Fibroblast of lung (primary cell): ENCODE data around the gene VWA2. TPM values are rescaled to one million over a fixed set of nuclear protein-coding genes. Genes with fewer than 3 reads are reported as not detected.

Source experiments
- DNase-seq, 2 donors: peaks; one replicate each; pipeline versions ENCODE4 v3.0.0 to v3.0.0-alpha.2; 2010; ENCODE audit warnings: low read depth in 2 of 2
- H2AFZ ChIP-seq: 2 replicates; pipeline ENCODE4 v1.5.1; 2012; ENCODE audit warnings: low read length, control low read depth, inconsistent platforms
- H3K27ac ChIP-seq: 2 replicates; pipeline ENCODE4 v1.5.1; 2011; ENCODE audit warnings: low read length, control low read depth; ENCODE audit not compliant: insufficient read depth
- H3K27me3 ChIP-seq: 2 replicates; pipeline ENCODE4 v1.5.1; 2011; ENCODE audit warnings: mild to moderate bottlenecking, low read length; ENCODE audit not compliant: control insufficient read depth, insufficient read depth
- H3K36me3 ChIP-seq: 2 replicates; pipeline ENCODE4 v1.5.1; 2011; ENCODE audit warnings: low read length; ENCODE audit not compliant: control insufficient read depth, insufficient read depth
- H3K4me1 ChIP-seq: 2 replicates; pipeline ENCODE4 v1.5.1; 2011; ENCODE audit warnings: low read length; ENCODE audit not compliant: control insufficient read depth, insufficient read depth; ENCODE audit errors: extremely low read depth
- H3K4me2 ChIP-seq: 2 replicates; pipeline ENCODE4 v1.5.1; 2011; ENCODE audit warnings: low read length, control low read depth; ENCODE audit not compliant: insufficient read depth; ENCODE audit errors: extremely low read depth
- H3K4me3 ChIP-seq, 4 experiments: fragments of 200-600 bp in 1 of 4; sonication (generic) in 1 of 4; replicated peaks in 1 of 4; 2 replicates each; pipeline ENCODE4 v1.5.1; 2011 to 2016; ENCODE audit warnings: low read length in 4 of 4, low read depth in 3 of 4, mild to moderate bottlenecking in 3 of 4, control low read depth in 2 of 4, inconsistent platforms in 1 of 4, mixed read lengths in 1 of 4; ENCODE audit not compliant: insufficient read depth in 1 of 4; ENCODE audit errors: control extremely low read depth in 1 of 4
- H3K79me2 ChIP-seq: 2 replicates; pipeline ENCODE4 v1.5.1; 2012; ENCODE audit warnings: mild to moderate bottlenecking, low read length, inconsistent platforms; ENCODE audit not compliant: control insufficient read depth, insufficient read depth
- H3K9ac ChIP-seq: 2 replicates; pipeline ENCODE4 v1.5.1; 2011; ENCODE audit warnings: mild to moderate bottlenecking, low read length, control low read depth; ENCODE audit not compliant: insufficient read depth
- H3K9me3 ChIP-seq: 2 replicates; pipeline ENCODE4 v1.5.1; 2012; ENCODE audit warnings: low read depth, low read length; ENCODE audit not compliant: control insufficient read depth, insufficient read depth
- H4K20me1 ChIP-seq: 2 replicates; pipeline ENCODE4 v1.5.1; 2011; ENCODE audit warnings: low read length; ENCODE audit not compliant: control insufficient read depth, insufficient read depth; ENCODE audit errors: extremely low read depth
- EZH2 ChIP-seq: IDR thresholded peaks from 2 replicates; pipeline ENCODE4 v1.5.1; 2012; ENCODE audit warnings: low read length, control low read depth, mild to moderate bottlenecking; ENCODE audit errors: missing control alignments
- polyA plus RNA-seq, 2 donors: library from polyadenylated mRNA; depleted of rRNA in 1 of 2; stranded (reverse) in 1 of 2; unstranded in 1 of 2; fragments of >200 nt; gene quantifications; 2 replicates each; pipeline ENCODE4 v1.2.1, GENCODE V29; 2011 to 2012; ENCODE audit warnings: missing spikeins in 1 of 2
- total RNA-seq: library from RNA; depleted of rRNA; stranded (reverse); fragments of >200 nt; gene quantifications from 2 replicates; pipeline ENCODE4 v1.2.1, GENCODE V29; 2014
- TF ChIP-seq, protein P1 (sequence below), 2 donors: IDR thresholded peaks in 1 of 2; conservative IDR thresholded peaks in 1 of 2; 1 replicate in 1 of 2; 2 replicates in 1 of 2; pipeline ENCODE4 v1.5.1; 2011 to 2012; ENCODE audit warnings: low read length in 2 of 2, control low read depth in 1 of 2, inconsistent platforms in 1 of 2, low read depth in 1 of 2, mild to moderate bottlenecking in 1 of 2

The VWA2 gene
- total and polyA plus RNA-seq, 2 donors (not counting 1 experiment from before 2014, with no cell fraction given), result 0.11 to 0.17 TPM

DNA sequence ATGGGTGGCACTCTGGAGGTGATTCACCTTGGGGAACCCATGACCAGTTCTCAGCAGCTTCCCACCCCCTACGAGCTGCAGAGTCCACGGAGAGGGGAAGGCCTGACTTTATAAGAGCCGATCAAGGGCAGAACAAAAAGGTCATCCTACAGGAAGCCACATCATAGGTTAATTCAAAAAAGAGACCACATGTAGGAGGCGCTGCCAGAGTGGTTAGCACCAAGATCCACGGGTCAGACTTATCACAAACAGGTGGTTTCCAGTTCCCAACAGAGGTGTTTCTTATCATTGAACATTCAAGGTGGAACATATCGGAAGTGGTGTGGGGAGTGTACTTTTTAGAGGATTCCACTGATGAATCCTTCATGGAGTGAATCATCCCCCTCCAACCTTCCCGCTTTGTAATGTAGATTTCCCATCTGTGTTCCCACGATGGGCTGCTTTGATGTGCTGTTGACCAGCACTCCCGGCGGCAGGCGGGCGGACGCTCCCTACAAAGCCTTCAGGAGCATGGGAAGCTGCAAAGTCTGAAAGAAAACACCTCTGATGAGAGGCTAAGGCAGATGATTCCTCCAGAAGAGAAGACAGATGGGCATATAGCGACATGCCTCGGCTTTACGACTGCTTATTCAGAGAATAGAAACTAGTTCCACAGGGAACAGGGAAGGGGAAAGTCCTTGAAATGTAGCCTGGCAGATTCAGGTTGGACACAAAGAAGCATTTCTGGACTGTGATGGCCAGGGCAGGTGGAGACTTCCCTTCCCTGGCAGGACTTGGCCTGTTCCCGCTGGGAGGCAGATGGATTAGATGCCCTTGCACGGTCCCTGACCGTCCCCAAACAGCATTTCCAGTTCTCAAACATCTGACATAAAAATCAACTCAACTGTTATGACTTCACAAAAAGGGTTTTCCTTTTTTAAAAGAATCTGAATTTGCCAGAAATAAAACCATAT lies 98.7 kb downstream of the VWA2 start:
- Histone ChIP-seq H3K79me2 (no peaks in the 10 kb centered on the region), H2AFZ (no peak overlapping the region), H3K4me2 (no peak overlapping the region), H3K36me3 (no peaks in the 10 kb centered on the region), H3K4me3 (no peak overlapping the region), H3K27ac (no peak overlapping the region), H3K9me3 (no peaks in the 10 kb centered on the region), H3K4me1 (no peaks in the 10 kb centered on the region), H3K27me3 (peaks cover 2% of the 10 kb centered on the region), H3K9ac (no peak overlapping the region), H4K20me1 (no peaks in the 10 kb centered on the region)
- no peak for TF ChIP-seq EZH2
- TF ChIP-seq, protein P1, sequence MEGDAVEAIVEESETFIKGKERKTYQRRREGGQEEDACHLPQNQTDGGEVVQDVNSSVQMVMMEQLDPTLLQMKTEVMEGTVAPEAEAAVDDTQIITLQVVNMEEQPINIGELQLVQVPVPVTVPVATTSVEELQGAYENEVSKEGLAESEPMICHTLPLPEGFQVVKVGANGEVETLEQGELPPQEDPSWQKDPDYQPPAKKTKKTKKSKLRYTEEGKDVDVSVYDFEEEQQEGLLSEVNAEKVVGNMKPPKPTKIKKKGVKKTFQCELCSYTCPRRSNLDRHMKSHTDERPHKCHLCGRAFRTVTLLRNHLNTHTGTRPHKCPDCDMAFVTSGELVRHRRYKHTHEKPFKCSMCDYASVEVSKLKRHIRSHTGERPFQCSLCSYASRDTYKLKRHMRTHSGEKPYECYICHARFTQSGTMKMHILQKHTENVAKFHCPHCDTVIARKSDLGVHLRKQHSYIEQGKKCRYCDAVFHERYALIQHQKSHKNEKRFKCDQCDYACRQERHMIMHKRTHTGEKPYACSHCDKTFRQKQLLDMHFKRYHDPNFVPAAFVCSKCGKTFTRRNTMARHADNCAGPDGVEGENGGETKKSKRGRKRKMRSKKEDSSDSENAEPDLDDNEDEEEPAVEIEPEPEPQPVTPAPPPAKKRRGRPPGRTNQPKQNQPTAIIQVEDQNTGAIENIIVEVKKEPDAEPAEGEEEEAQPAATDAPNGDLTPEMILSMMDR (conservative IDR thresholded peaks at IDR 0.05 in 1 of 2, IDR thresholded peaks at IDR 0.05 in 1 of 2; ENCODE audit: low read depth in 1 of 2, low read length in 2 of 2), result no peak
- peak in 1 of 2 donors; percentile 66 for DNase-seq

DNA sequence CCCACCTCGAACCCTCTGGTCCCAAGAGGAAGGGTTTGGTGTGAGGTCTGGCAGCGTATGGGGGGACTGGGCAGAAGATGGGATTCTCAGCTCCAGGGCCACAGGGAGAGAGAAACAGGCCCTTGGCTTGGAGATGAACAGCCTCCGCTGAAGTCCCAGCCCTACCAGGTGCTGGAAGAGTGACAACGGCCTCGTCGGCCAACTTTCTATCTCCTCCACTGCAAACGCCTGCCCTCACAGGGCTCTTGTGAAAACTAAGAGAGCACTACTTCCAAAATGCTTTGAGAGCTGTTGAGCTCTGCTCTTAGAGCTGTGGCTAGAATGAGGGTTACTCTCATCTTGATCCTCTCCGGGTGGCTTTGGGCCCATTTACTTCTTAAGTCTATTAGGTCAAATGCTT lies 101.8 kb downstream of the VWA2 start:
- Histone ChIP-seq H3K9ac (no peak overlapping the region), H3K4me1 (no peaks in the 10 kb centered on the region), H3K9me3 (no peaks in the 10 kb centered on the region), H4K20me1 (no peaks in the 10 kb centered on the region), H3K27ac (no peak overlapping the region), H3K4me2 (no peak overlapping the region), H2AFZ (no peak overlapping the region), H3K36me3 (no peaks in the 10 kb centered on the region), H3K4me3 (no peak overlapping the region), H3K79me2 (no peaks in the 10 kb centered on the region), H3K27me3 (no peaks in the 10 kb centered on the region)
- TF ChIP-seq, protein P1 (conservative IDR thresholded peaks at IDR 0.05 in 1 of 2, IDR thresholded peaks at IDR 0.05 in 1 of 2; ENCODE audit: low read depth in 1 of 2, low read length in 2 of 2), result no peak
- no peak for TF ChIP-seq EZH2
- DNase-seq, result no peak

Other genes starting within 250 kb of the VWA2 start
- gene ADRB1, start 195.4 kb upstream of the VWA2 start, total RNA-seq, result not detected in 2 replicates
- gene ADRB1, start 195.4 kb upstream of the VWA2 start, polyA plus RNA-seq, result not detected in 2 replicates
- gene CCDC186, start 65.1 kb upstream of the VWA2 start, total RNA-seq, result 15.2 and 15.7 TPM in 2 replicates
- 5.9 and 13.0 TPM in 2 replicates for gene CCDC186, start 65.1 kb upstream of the VWA2 start, polyA plus RNA-seq
- 0.26 TPM in 1 of 2 replicates, not detected in the other for gene TDRD1, start 59.9 kb upstream of the VWA2 start, total RNA-seq
- 0.03 and 0.22 TPM in 2 replicates for gene TDRD1, start 59.9 kb upstream of the VWA2 start, polyA plus RNA-seq
- 0.17 and 0.77 TPM in 2 replicates for gene AFAP1L2, start 165.2 kb downstream of the VWA2 start, total RNA-seq
- 0.43 and 9.6 TPM in 2 replicates for gene AFAP1L2, start 165.2 kb downstream of the VWA2 start, polyA plus RNA-seq